ENCODE results near the gene FAM53A.
"Not testable (repeated sequence)": the region's sequence is repeated elsewhere in the genome, so short reads cannot be mapped to it uniquely, and the experiment has no call there.

FAM53A gene

GRCh38 chr4:1640716-1641503, 43.2 kb downstream of the FAM53A start:
- DNase-seq (ENCODE audit: low spot score) = not testable (repeated sequence)

- DNase-seq (ENCODE audit: low spot score) = no peak
Observed at GRCh38 chr4:1640190-1640589, 43.9 kb downstream of the FAM53A start.

- DNase-seq (ENCODE audit: low spot score) = no peak
Observed at GRCh38 chr4:1639299-1639868, 44.7 kb downstream of the FAM53A start.

- no peak for DNase-seq (ENCODE audit: low spot score)
Observed at GRCh38 chr4:1638873-1639272, 45.2 kb downstream of the FAM53A start.

GRCh38 chr4:1638272-1638598, 45.9 kb downstream of the FAM53A start:
- DNase-seq (ENCODE audit: low spot score) = no peak

- DNase-seq (ENCODE audit: low spot score) = no peak
Observed at GRCh38 chr4:1637580-1638271, 46.4 kb downstream of the FAM53A start.

GRCh38 chr4:1636490-1637211, 47.5 kb downstream of the FAM53A start:
- DNase-seq (ENCODE audit: low spot score) = no peak

GRCh38 chr4:1635464-1635863, 48.6 kb downstream of the FAM53A start:
- no peak for DNase-seq (ENCODE audit: low spot score)

GRCh38 chr4:1633993-1634392, 50.1 kb downstream of the FAM53A start:
- no peak for DNase-seq (ENCODE audit: low spot score)

- DNase-seq (ENCODE audit: low spot score) = no peak
Observed at GRCh38 chr4:1632109-1633104, 51.7 kb downstream of the FAM53A start.

GRCh38 chr4:1631136-1631535, 53.0 kb downstream of the FAM53A start:
- DNase-seq (ENCODE audit: low spot score) = no peak

- no peak for DNase-seq (ENCODE audit: low spot score)
Observed at GRCh38 chr4:1630266-1630665, 53.8 kb downstream of the FAM53A start.

GRCh38 chr4:1629699-1630083, 54.4 kb downstream of the FAM53A start:
- no peak for DNase-seq (ENCODE audit: low spot score)

- peak; percentile 27 for DNase-seq (ENCODE audit: low spot score)
Observed at GRCh38 chr4:1628892-1629698, 55.0 kb downstream of the FAM53A start.

- DNase-seq (ENCODE audit: low spot score) = no peak
Observed at GRCh38 chr4:1627417-1628313, 56.4 kb downstream of the FAM53A start.

GRCh38 chr4:1626941-1627340, 57.2 kb downstream of the FAM53A start:
- DNase-seq (ENCODE audit: low spot score) = no peak

GRCh38 chr4:1626151-1626550, 58.0 kb downstream of the FAM53A start:
- DNase-seq (ENCODE audit: low spot score) = no peak

GRCh38 chr4:1625600-1626138, 58.4 kb downstream of the FAM53A start:
- no peak for DNase-seq (ENCODE audit: low spot score)

- DNase-seq (ENCODE audit: low spot score) = no peak
Observed at GRCh38 chr4:1624519-1624910, 59.6 kb downstream of the FAM53A start.

Measured in COLO829 (cell line).